HK-2 (cell line): Measurements from ENCODE around the gene CLIC3.
"Not testable (repeated sequence)": the region's sequence is repeated elsewhere in the genome, so short reads cannot be mapped to it uniquely, and the experiment has no call there.

Experiments used
- DNase-seq: peaks from one replicate; pipeline ENCODE4 v3.0.0-alpha.2; 2018; ENCODE audit not compliant: unreplicated experiment

Gene CLIC3

GRCh38 chr9:137017071-137017470 lies 20.7 kb upstream of the CLIC3 start:
- DNase-seq, result no peak

- DNase-seq, result no peak
Measured at GRCh38 chr9:137016436-137016835, 20.1 kb upstream of the CLIC3 start.

GRCh38 chr9:137015976-137016375 lies 19.6 kb upstream of the CLIC3 start:
- DNase-seq, result no peak

GRCh38 chr9:137015540-137015930 lies 19.2 kb upstream of the CLIC3 start:
- no peak for DNase-seq

- DNase-seq, result no peak
Measured at GRCh38 chr9:137014776-137015539, 18.6 kb upstream of the CLIC3 start.

GRCh38 chr9:137014166-137014565 lies 17.8 kb upstream of the CLIC3 start:
- no peak for DNase-seq

GRCh38 chr9:137013571-137013940 lies 17.2 kb upstream of the CLIC3 start:
- DNase-seq, result no peak

- no peak for DNase-seq
Measured at GRCh38 chr9:137012694-137013570, 16.6 kb upstream of the CLIC3 start.

GRCh38 chr9:137011907-137012675 lies 15.7 kb upstream of the CLIC3 start:
- no peak for DNase-seq

GRCh38 chr9:137011156-137011555 lies 14.8 kb upstream of the CLIC3 start:
- DNase-seq, result no peak

- no peak for DNase-seq
Measured at GRCh38 chr9:137009938-137010732, 13.8 kb upstream of the CLIC3 start.

GRCh38 chr9:137009217-137009616 lies 12.8 kb upstream of the CLIC3 start:
- DNase-seq, result no peak

- no peak for DNase-seq
Measured at GRCh38 chr9:137008312-137008711, 11.9 kb upstream of the CLIC3 start.

- DNase-seq, result no peak
Measured at GRCh38 chr9:137007816-137008270, 11.5 kb upstream of the CLIC3 start.

- DNase-seq, result no peak
Measured at GRCh38 chr9:137007108-137007815, 10.9 kb upstream of the CLIC3 start.

- DNase-seq, result no peak
Measured at GRCh38 chr9:137006116-137007003, 10.0 kb upstream of the CLIC3 start.

- DNase-seq, result not testable (repeated sequence)
Measured at GRCh38 chr9:137004285-137004684, 7.9 kb upstream of the CLIC3 start.

GRCh38 chr9:137002646-137003041 lies 6.3 kb upstream of the CLIC3 start:
- DNase-seq, result no peak

- DNase-seq, result no peak
Measured at GRCh38 chr9:137001857-137002645, 5.7 kb upstream of the CLIC3 start.
